HepG2 (cell line): Measurements from ENCODE around the gene CCT5. TPM values are rescaled to one million over a fixed set of nuclear protein-coding genes. Genes with fewer than 3 reads are reported as not detected.

Experiments
- ATM ChIP-seq: fragments of 450-650 bp; IDR thresholded peaks from 2 replicates; pipeline ENCODE4 v1.7.1; 2017; ENCODE audit warnings: mild to moderate bottlenecking, borderline replicate concordance
- CCAR2 ChIP-seq: fragments of 200-400 bp; formaldehyde crosslinking; optimal IDR thresholded peaks from 2 replicates; pipeline ENCODE3; 2018; ENCODE audit warnings: low read depth, mild to moderate bottlenecking, low read length, moderate library complexity
- ERF ChIP-seq: IDR thresholded peaks from 2 replicates; pipeline ENCODE4 v1.6.1; 2018; ENCODE audit warnings: missing biosample characterization, missing genetic modification reagents
- FOXJ3 ChIP-seq: sonication (generic); formaldehyde crosslinking; IDR thresholded peaks from 2 replicates; pipeline ENCODE4 v1.4.0; 2020; ENCODE audit warnings: missing genetic modification reagents, mild to moderate bottlenecking, borderline replicate concordance
- MXI1 ChIP-seq: IDR thresholded peaks from 3 replicates; pipeline ENCODE4 v1.6.1; 2012; ENCODE audit warnings: low read depth, low read length, inconsistent platforms, borderline replicate concordance
- NCOA2 ChIP-seq: sonication (generic); formaldehyde crosslinking; IDR thresholded peaks from 2 replicates; pipeline ENCODE4 v1.8.0; 2022; ENCODE audit warnings: inconsistent platforms
- SOX5 ChIP-seq: IDR thresholded peaks from 2 replicates; pipeline ENCODE4 v1.6.1; 2016; ENCODE audit warnings: borderline replicate concordance
- TSC22D2 ChIP-seq: sonication (generic); formaldehyde crosslinking; IDR thresholded peaks from 2 replicates; pipeline ENCODE4 v1.5.1; 2020; ENCODE audit warnings: missing genetic modification reagents, mild to moderate bottlenecking, borderline replicate concordance
- ZC3H13 ChIP-seq: sonication (generic); formaldehyde crosslinking; IDR thresholded peaks from 2 replicates; pipeline ENCODE4 v1.8.1; 2023; ENCODE audit warnings: mild to moderate bottlenecking, missing genetic modification reagents, moderate library complexity
- ZNF776 ChIP-seq: sonication (generic); formaldehyde crosslinking; IDR thresholded peaks from 2 replicates; pipeline ENCODE4 v1.4.0; 2020; ENCODE audit warnings: mild to moderate bottlenecking, missing genetic modification reagents
- ZNF777 ChIP-seq: sonication (generic); formaldehyde crosslinking; IDR thresholded peaks from 2 replicates; pipeline ENCODE4 v1.4.0; 2020; ENCODE audit warnings: missing genetic modification reagents
- polyA plus RNA-seq, 8 experiments: library from polyadenylated mRNA; depleted of rRNA in 3 of 8; stranded (reverse) in 7 of 8; unstranded in 1 of 8; fragments of >200 nt; fragmentation: Illumina TruSeq in 4 of 8; extraction: Trizol in 4 of 8; gene quantifications; 2 replicates each; pipeline versions ENCODE4 v1.2.1 to v1.2.3, GENCODE V29; 2011 to 2016; ENCODE audit warnings: low read depth in 4 of 8, missing spikeins in 1 of 8, mixed read lengths in 1 of 8; ENCODE audit not compliant: insufficient read depth in 1 of 8
- total RNA-seq, 5 experiments: library from RNA; depleted of rRNA; stranded (reverse); fragments of >200 nt; fragmentation: Illumina TruSeq; extraction: Trizol; gene quantifications; 2 replicates each; pipeline ENCODE4 v1.2.3, GENCODE V29; 2016; ENCODE audit warnings: low read depth in 1 of 5
- TF ChIP-seq, protein P1 (sequence below): sonication (generic); formaldehyde crosslinking; IDR thresholded peaks from 2 replicates; pipeline ENCODE4 v1.5.0; 2020; ENCODE audit warnings: missing genetic modification reagents
- TF ChIP-seq, protein P2 (sequence below), 2 experiments: sonication (generic) in 1 of 2; formaldehyde crosslinking in 1 of 2; IDR thresholded peaks; 2 replicates each; pipeline versions ENCODE4 v1.5.1 to v1.6.1; 2011 to 2020; ENCODE audit warnings: borderline replicate concordance in 1 of 2, low read depth in 1 of 2, low read length in 1 of 2, mild to moderate bottlenecking in 1 of 2, missing genetic modification reagents in 1 of 2, moderate library complexity in 1 of 2
- TF ChIP-seq, protein P3 (sequence below): sonication (generic); formaldehyde crosslinking; IDR thresholded peaks from 2 replicates; pipeline ENCODE4 v1.5.0; 2020; ENCODE audit warnings: mild to moderate bottlenecking, missing genetic modification reagents, borderline replicate concordance
- TF ChIP-seq, protein P4 (sequence below): sonication (generic); formaldehyde crosslinking; IDR thresholded peaks from 2 replicates; pipeline ENCODE4 v1.4.0; 2020; ENCODE audit warnings: mild to moderate bottlenecking, low read depth, missing genetic modification reagents
- TF ChIP-seq, protein P5 (sequence below): sonication (generic); formaldehyde crosslinking; IDR thresholded peaks from 2 replicates; pipeline ENCODE4 v1.5.0; 2020; ENCODE audit warnings: missing genetic modification reagents

Gene CCT5
- total and polyA plus RNA-seq, 2 of the 13 experiments (the other 11 are each of a cell fraction or from before 2014, with no cell fraction given), result 319 to 708 TPM

DNA sequence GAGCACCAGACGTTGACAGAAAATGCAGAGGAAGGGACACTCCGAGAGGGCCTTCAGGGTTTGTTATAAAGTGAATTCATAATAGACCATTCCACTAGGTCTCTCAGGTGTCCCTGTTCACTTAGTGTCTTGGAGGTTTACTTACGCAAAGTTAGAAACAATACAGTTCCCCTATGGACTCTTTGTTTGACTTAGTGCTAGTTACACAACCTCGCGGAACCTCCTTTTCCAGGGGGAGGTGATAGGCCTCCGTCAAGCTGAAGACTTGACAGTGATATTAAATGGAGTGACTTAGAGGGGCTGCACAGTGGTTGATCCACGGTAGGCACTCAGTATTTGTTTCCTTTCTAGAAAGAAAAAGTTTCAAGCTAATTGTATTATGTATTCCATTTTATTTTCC lies 1.3 kb downstream of the CCT5 start (continued):
- TF ChIP-seq, protein P1, sequence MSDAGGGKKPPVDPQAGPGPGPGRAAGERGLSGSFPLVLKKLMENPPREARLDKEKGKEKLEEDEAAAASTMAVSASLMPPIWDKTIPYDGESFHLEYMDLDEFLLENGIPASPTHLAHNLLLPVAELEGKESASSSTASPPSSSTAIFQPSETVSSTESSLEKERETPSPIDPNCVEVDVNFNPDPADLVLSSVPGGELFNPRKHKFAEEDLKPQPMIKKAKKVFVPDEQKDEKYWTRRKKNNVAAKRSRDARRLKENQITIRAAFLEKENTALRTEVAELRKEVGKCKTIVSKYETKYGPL (CRISPR knock-in tag), result peak; percentile 82; the same call in 1 of the 2 replicates
- peak; percentile 18 for TF ChIP-seq CCAR2
- 0 out of 2 replicates have a peak, but pooled peaks have one; percentile 15 for TF ChIP-seq NCOA2 (CRISPR knock-in tag)
- TF ChIP-seq, protein P2, sequence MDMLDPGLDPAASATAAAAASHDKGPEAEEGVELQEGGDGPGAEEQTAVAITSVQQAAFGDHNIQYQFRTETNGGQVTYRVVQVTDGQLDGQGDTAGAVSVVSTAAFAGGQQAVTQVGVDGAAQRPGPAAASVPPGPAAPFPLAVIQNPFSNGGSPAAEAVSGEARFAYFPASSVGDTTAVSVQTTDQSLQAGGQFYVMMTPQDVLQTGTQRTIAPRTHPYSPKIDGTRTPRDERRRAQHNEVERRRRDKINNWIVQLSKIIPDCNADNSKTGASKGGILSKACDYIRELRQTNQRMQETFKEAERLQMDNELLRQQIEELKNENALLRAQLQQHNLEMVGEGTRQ (IDR thresholded peaks at IDR 0.05; ENCODE audit: low read depth, low read length), result no peak
- TF ChIP-seq, protein P2 (CRISPR knock-in tag; IDR thresholded peaks at IDR 0.05; ENCODE audit: borderline replicate concordance), result no peak
- peak; percentile 79; the same call in 1 of the 2 replicates for TF ChIP-seq SOX5
- 0 out of 3 replicates have a peak, but pooled peaks have one; percentile 16 for TF ChIP-seq MXI1
- TF ChIP-seq FOXJ3 (CRISPR knock-in tag), result 0 out of 2 replicates have a peak, but pooled peaks have one; percentile 28
- TF ChIP-seq ZNF776 (CRISPR knock-in tag), result no peak
- TF ChIP-seq, protein P3, sequence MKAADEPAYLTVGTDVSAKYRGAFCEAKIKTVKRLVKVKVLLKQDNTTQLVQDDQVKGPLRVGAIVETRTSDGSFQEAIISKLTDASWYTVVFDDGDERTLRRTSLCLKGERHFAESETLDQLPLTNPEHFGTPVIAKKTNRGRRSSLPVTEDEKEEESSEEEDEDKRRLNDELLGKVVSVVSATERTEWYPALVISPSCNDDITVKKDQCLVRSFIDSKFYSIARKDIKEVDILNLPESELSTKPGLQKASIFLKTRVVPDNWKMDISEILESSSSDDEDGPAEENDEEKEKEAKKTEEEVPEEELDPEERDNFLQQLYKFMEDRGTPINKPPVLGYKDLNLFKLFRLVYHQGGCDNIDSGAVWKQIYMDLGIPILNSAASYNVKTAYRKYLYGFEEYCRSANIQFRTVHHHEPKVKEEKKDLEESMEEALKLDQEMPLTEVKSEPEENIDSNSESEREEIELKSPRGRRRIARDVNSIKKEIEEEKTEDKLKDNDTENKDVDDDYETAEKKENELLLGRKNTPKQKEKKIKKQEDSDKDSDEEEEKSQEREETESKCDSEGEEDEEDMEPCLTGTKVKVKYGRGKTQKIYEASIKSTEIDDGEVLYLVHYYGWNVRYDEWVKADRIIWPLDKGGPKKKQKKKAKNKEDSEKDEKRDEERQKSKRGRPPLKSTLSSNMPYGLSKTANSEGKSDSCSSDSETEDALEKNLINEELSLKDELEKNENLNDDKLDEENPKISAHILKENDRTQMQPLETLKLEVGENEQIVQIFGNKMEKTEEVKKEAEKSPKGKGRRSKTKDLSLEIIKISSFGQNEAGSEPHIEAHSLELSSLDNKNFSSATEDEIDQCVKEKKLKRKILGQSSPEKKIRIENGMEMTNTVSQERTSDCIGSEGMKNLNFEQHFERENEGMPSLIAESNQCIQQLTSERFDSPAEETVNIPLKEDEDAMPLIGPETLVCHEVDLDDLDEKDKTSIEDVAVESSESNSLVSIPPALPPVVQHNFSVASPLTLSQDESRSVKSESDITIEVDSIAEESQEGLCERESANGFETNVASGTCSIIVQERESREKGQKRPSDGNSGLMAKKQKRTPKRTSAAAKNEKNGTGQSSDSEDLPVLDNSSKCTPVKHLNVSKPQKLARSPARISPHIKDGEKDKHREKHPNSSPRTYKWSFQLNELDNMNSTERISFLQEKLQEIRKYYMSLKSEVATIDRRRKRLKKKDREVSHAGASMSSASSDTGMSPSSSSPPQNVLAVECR, result no peak
- no peak for TF ChIP-seq ZC3H13
- no peak for TF ChIP-seq TSC22D2 (CRISPR knock-in tag)
- TF ChIP-seq, protein P4, sequence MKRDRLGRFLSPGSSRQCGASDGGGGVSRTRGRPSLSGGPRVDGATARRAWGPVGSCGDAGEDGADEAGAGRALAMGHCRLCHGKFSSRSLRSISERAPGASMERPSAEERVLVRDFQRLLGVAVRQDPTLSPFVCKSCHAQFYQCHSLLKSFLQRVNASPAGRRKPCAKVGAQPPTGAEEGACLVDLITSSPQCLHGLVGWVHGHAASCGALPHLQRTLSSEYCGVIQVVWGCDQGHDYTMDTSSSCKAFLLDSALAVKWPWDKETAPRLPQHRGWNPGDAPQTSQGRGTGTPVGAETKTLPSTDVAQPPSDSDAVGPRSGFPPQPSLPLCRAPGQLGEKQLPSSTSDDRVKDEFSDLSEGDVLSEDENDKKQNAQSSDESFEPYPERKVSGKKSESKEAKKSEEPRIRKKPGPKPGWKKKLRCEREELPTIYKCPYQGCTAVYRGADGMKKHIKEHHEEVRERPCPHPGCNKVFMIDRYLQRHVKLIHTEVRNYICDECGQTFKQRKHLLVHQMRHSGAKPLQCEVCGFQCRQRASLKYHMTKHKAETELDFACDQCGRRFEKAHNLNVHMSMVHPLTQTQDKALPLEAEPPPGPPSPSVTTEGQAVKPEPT (CRISPR knock-in tag), result no peak
- no peak for TF ChIP-seq ATM
- 0 out of 2 replicates have a peak, but pooled peaks have one; percentile 24 for TF ChIP-seq ERF (CRISPR knock-in tag)
- TF ChIP-seq, protein P5, sequence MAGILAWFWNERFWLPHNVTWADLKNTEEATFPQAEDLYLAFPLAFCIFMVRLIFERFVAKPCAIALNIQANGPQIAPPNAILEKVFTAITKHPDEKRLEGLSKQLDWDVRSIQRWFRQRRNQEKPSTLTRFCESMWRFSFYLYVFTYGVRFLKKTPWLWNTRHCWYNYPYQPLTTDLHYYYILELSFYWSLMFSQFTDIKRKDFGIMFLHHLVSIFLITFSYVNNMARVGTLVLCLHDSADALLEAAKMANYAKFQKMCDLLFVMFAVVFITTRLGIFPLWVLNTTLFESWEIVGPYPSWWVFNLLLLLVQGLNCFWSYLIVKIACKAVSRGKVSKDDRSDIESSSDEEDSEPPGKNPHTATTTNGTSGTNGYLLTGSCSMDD (CRISPR knock-in tag), result no peak
- TF ChIP-seq ZNF777 (CRISPR knock-in tag), result 0 out of 2 replicates have a peak, but pooled peaks have one; percentile 5
